SK-N-SH treated with all-trans-retinoic acid at 6 μM for 48 hours (cell line): ENCODE results near the gene MFAP4.

Experiments used
- ATAC-seq: fragments of 200-7000 bp; cut with Tn5 transposase; 3 replicates; pipeline ENCODE4 v1.9.1; 2020; ENCODE audit warnings: mild to moderate bottlenecking, moderate library complexity
- ARNTL ChIP-seq: fragments of 450-650 bp; formaldehyde crosslinking; IDR thresholded peaks from 2 replicates; pipeline ENCODE4 v1.5.0; 2020; ENCODE audit warnings: low read depth, mild to moderate bottlenecking, moderate library complexity, borderline replicate concordance
- CSDC2 ChIP-seq: fragments of 250-450 bp; sonication (Bioruptor Pico); IDR thresholded peaks from 2 replicates; pipeline ENCODE4 v1.5.0; 2020; ENCODE audit warnings: mild to moderate bottlenecking, moderate library complexity
- CSRNP3 ChIP-seq: fragments of 250-450 bp; sonication (Bioruptor Pico); IDR thresholded peaks from 2 replicates; pipeline ENCODE4 v1.5.1; 2021; ENCODE audit warnings: mild to moderate bottlenecking, moderate library complexity
- GLIS3 ChIP-seq: fragments of 250-450 bp; sonication (Bioruptor Pico); IDR thresholded peaks from 2 replicates; pipeline ENCODE4 v1.5.0; 2020; ENCODE audit warnings: mild to moderate bottlenecking, moderate library complexity
- OSR1 ChIP-seq: fragments of 250-450 bp; sonication (Bioruptor Pico); IDR thresholded peaks from 2 replicates; pipeline ENCODE4 v1.8.0; 2022; ENCODE audit warnings: moderate library complexity, mild to moderate bottlenecking, inconsistent platforms
- POU6F1 ChIP-seq: fragments of 250-450 bp; sonication (Bioruptor Pico); IDR thresholded peaks from 2 replicates; pipeline ENCODE4 v1.8.0; 2021; ENCODE audit warnings: low read depth, mild to moderate bottlenecking, moderate library complexity, borderline replicate concordance
- PPARA ChIP-seq: fragments of 250-450 bp; sonication (Bioruptor Pico); IDR thresholded peaks from 2 replicates; pipeline ENCODE4 v1.5.0; 2020; ENCODE audit warnings: mild to moderate bottlenecking, borderline replicate concordance
- RARB ChIP-seq: fragments of 250-450 bp; sonication (Bioruptor Pico); IDR thresholded peaks from 2 replicates; pipeline ENCODE4 v1.8.0; 2021; ENCODE audit warnings: mild to moderate bottlenecking, moderate library complexity
- SNAI2 ChIP-seq: fragments of 250-450 bp; sonication (Bioruptor Pico); IDR thresholded peaks from 2 replicates; pipeline ENCODE4 v1.5.0; 2020; ENCODE audit warnings: mild to moderate bottlenecking, moderate library complexity
- TCF4 ChIP-seq: fragments of 250-450 bp; sonication (Bioruptor Pico); IDR thresholded peaks from 2 replicates; pipeline ENCODE4 v1.8.0; 2021; ENCODE audit warnings: mild to moderate bottlenecking, moderate library complexity, borderline replicate concordance
- TOX ChIP-seq: fragments of 250-450 bp; sonication (Bioruptor Pico); IDR thresholded peaks from 2 replicates; pipeline ENCODE4 v1.8.0; 2021; ENCODE audit warnings: mild to moderate bottlenecking, moderate library complexity, borderline replicate concordance
- TSHZ2 ChIP-seq: fragments of 250-450 bp; sonication (Bioruptor Pico); IDR thresholded peaks from 2 replicates; pipeline ENCODE4 v1.5.0; 2020; ENCODE audit warnings: mild to moderate bottlenecking, moderate library complexity
- ZC3H10 ChIP-seq: fragments of 250-450 bp; sonication (Bioruptor Pico); IDR thresholded peaks from 2 replicates; pipeline ENCODE4 v1.5.1; 2021; ENCODE audit warnings: mild to moderate bottlenecking, moderate library complexity
- ZFP3 ChIP-seq: fragments of 250-450 bp; sonication (Bioruptor Pico); IDR thresholded peaks from 2 replicates; pipeline ENCODE4 v1.5.0; 2020; ENCODE audit warnings: mild to moderate bottlenecking, moderate library complexity
- ZFP30 ChIP-seq: fragments of 450-650 bp; formaldehyde crosslinking; IDR thresholded peaks from 2 replicates; pipeline ENCODE4 v1.5.0; 2022; ENCODE audit warnings: mild to moderate bottlenecking, moderate library complexity
- ZNF565 ChIP-seq: fragments of 450-650 bp; formaldehyde crosslinking; conservative IDR thresholded peaks from 2 replicates; pipeline ENCODE4 v1.5.0; 2020; ENCODE audit warnings: low read depth, mild to moderate bottlenecking, moderate library complexity
- ZNF70 ChIP-seq: fragments of 450-650 bp; formaldehyde crosslinking; IDR thresholded peaks from 2 replicates; pipeline ENCODE4 v1.5.0; 2020; ENCODE audit warnings: mild to moderate bottlenecking, moderate library complexity
- ZNF8 ChIP-seq: fragments of 450-650 bp; formaldehyde crosslinking; IDR thresholded peaks from 2 replicates; pipeline ENCODE4 v1.5.0; 2020; ENCODE audit warnings: mild to moderate bottlenecking, moderate library complexity

MFAP4 gene

DNA sequence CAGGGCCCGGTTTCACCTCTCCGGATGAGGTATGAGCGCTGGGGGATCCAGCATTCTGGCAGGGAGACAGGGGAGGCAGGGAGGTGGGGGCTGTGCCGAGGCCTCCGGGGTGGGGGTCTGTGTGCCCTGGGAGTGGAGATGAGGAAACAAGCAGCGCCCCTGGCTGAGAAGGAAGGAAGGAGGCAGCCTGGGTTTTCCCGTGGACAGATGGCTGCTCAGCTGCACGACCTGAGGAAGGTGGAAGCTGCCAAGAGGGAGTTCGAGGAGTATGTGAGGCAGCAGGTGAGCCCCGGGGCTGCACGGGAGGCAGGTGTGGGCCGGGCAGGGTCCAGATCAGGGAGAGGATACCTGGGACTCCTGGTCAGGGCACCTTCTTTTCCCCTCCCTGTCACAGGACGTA, 28.3 kb upstream of the MFAP4 start (continued):
- no peak for TF ChIP-seq TSHZ2
- TF ChIP-seq, all 23 proteins: peak for 0

- ATAC-seq, result no peak
- TF ChIP-seq CSDC2 (CRISPR knock-in tag), result no peak
- no peak for TF ChIP-seq TOX
- TF ChIP-seq OSR1 (CRISPR knock-in tag), result no peak
- TF ChIP-seq ZFP3 (CRISPR knock-in tag), result no peak
- no peak for TF ChIP-seq ZNF70 (CRISPR knock-in tag)
- no peak for TF ChIP-seq PPARA (CRISPR knock-in tag)
- no peak for TF ChIP-seq ZNF565 (CRISPR knock-in tag)
- no peak for TF ChIP-seq CSRNP3 (CRISPR knock-in tag)
- TF ChIP-seq ZNF8, result no peak
- no peak for TF ChIP-seq TCF4
- no peak for TF ChIP-seq RARB (CRISPR knock-in tag)
- no peak for TF ChIP-seq POU6F1
- TF ChIP-seq ZFP30 (CRISPR knock-in tag), result no peak
- no peak for TF ChIP-seq ZC3H10
- TF ChIP-seq TSHZ2, result no peak
- TF ChIP-seq SNAI2, result no peak
Measured at GRCh38 chr17:19414396-19415280, 27.6 kb upstream of the MFAP4 start.

DNA sequence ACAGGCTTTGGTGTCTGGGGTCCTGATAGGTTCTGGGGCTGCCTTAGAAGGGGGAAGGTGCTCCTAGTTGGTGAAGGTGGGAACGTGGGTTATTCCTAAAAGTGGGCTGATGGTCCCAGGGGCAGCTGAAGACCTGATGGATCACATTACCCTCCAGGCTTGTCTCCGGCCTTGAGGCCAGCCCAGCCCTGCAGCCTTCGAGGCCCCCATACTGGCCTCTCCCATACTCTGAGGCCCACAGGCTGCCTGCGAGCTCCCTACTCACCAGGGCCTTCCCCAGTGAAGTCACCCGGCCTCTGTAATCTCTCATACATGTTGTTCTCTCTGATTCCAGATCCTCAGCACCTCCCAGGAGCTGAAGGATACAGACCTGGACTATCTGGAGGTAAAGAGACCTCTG, 26.8 kb upstream of the MFAP4 start:
- ATAC-seq, result no peak
- TF ChIP-seq ZFP30 (CRISPR knock-in tag) (no peak), OSR1 (CRISPR knock-in tag) (no peak), RARB (CRISPR knock-in tag) (no peak), ZNF8 (no peak), ZNF70 (CRISPR knock-in tag) (no peak), ZNF565 (CRISPR knock-in tag) (no peak), ZC3H10 (no peak), GLIS3 (CRISPR knock-in tag) (no peak), TCF4 (no peak)

DNA sequence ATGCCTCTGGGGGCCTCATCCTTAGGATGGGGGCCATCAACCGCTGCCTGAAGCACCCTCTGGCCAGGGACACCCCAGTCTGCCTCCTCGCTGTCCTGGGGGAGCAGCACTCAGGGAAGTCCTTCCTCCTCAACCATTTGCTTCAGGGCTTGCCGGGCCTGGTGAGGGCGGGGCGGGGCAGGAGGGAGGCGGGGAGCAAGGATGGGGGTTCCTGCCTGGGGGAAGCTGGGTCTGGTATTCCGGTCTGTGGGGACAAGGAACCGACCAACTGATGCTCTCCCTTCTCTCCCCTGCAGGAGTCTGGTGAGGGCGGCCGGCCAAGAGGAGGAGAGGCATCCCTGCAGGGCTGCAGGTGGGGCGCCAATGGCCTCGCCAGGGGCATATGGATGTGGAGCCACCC, 26.0 kb upstream of the MFAP4 start:
- TF ChIP-seq ZC3H10, result no peak
- TF ChIP-seq PPARA (CRISPR knock-in tag), result no peak
- TF ChIP-seq ZFP30 (CRISPR knock-in tag), result no peak
- no peak for TF ChIP-seq ZFP3 (CRISPR knock-in tag)
- TF ChIP-seq ARNTL (CRISPR knock-in tag), result no peak
- TF ChIP-seq TCF4, result no peak
- TF ChIP-seq TOX, result no peak
- ATAC-seq, result no peak
